NCI-H748 treated with DMSO at 0.1 percent for 48 hours (cell line): ENCODE measurements around the gene MORC3.
"Not testable (repeated sequence)": the region's sequence is repeated elsewhere in the genome, so short reads cannot be mapped to it uniquely, and the experiment has no call there.

Experiments used
- DNase-seq: peaks from one replicate; lab custom pipeline; 2025; lab: John Stamatoyannopoulos, UW

MORC3 gene

DNA sequence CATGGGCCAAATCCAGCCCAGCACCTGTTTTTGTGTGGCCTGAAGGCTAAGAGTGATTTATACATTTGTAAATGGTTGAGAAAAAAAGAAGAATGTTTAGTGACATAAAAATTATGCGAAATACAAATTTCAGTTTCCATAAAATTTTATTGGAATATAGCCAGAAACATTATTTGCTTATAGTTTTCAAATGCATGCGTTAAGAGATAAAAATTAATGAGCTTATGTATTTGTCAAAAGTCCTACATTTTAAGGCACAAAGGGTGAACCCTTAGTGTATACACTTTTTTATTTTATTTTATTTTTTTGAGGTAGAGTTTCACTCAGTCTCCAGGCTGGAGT, 2.1 kb downstream of the MORC3 start:
- no peak for DNase-seq

DNA sequence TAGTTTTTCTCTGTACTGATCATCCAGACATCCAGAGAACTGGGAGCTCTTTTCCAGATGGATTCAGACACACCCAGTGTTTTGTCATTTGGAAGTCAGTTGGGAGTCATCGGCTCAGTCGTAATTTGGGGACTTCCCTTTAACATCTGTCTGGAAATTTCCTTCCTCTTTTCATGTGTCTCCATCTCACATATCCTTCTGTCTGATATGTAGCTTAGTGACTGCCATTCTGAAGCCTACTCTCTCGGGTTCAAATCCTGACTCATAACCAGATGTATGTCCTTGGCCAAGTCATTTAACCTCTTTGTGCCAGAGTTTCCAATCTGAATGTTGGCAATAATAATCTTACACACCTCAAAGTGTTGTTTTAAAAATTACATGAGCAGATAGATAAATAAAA, 3.0 kb downstream of the MORC3 start:
- no peak for DNase-seq

DNA sequence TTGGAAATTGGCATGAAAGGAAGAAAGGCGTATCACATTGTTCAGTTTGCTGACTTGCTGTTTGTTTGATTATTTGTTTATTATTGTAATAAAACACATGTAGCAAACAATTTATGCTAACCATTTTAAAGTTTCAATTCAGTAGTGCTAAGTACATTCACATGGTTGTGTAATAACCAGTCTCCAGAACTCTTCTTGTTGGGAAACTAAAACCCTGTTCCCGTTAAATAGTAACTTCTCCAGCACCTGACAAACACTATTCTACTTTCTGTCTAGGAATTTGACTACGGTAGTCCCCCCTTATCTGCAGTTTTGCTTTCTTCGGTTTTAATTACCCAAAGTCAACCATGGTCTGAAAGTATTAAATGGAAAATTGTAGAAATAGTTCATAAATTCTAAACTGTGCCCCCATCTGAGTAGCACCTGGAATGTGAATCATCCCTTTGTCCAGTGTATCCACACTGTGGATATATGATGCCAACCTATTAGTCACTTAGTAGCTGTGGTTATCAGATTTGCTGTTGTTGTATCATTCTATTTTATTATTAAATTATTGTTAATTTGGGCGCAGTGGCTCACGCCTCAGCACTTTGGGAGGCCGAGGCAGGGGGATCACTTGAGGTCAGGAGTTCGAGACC, 5.5 kb downstream of the MORC3 start:
- no peak for DNase-seq

DNA sequence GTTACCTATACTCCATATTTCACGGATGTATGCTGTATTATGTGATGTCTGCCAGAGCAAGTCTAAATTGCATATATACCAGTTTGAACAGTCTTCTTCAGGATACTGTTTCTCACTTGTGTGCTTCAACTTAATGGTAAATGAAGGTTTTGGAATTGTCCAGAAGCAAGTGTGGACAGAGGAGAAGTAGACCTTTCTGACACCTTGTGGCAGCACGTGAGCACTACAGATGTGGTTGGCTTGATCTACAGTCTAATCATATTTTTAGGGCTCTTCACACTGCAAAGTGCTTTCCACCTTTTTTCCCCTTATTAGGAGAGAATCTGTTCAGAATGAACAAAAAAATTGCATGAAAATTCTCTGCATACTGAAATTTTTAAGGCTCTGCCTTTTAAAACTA, 10.9 kb downstream of the MORC3 start:
- DNase-seq = no peak

DNA sequence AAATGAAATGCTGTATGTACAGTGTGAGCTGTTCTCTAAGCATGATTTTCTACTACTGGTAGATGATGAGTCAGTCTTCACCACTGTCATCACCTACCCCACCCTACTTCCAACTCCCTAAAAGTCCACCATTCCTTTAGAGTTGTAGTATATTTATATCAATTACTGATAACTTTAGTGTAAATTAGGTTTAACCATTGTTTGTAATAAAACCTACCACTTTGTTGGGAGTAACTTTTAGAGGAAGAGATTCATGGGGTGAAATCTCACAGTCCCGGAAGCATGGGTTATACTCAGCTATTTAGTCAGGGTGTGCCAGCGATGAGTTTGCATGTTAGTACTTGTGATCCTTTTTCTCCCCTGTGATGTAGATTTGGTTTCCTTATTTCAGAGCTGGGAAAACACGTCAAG, 17.1 kb downstream of the MORC3 start:
- no peak for DNase-seq

DNA sequence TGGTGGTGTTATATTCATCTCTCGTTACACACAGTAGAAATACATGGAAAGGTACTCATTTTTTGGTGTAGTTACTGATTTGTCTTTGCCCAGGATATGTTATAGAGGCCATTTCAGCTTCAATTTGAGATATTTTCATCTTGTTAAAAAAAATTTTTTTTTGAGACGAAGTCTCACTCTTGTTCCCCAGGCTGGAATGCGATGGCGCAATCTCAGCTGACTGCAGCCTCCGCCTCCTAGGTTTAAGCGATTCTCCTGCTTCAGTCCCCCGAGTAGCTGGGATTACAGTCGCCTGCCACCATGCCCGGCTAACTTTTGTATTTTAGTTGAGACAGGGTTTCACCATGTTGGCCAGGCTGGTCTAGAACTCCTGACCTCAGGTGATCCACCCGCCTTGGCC, 19.0 kb downstream of the MORC3 start:
- DNase-seq = no peak

DNA sequence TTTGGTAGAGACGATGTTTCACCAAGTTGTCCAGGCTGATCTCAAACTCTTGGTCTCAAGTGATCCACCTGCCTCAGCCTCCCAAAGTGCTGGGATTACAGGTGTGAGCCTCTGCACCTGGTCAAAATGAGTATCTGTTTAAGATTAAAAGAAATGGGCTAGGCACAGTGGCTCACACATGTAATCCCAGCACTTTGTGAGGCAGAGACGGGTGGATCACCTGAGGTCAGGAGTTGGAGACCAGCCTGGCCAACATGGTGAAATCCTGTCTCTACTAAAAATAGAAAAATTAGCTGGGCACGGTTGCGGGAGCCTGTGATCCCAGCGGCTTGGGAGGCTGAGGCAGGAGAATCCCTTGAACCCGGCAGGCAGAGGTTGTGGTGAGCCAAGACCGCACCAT, 22.6 kb downstream of the MORC3 start:
- DNase-seq = not testable (repeated sequence)

DNA sequence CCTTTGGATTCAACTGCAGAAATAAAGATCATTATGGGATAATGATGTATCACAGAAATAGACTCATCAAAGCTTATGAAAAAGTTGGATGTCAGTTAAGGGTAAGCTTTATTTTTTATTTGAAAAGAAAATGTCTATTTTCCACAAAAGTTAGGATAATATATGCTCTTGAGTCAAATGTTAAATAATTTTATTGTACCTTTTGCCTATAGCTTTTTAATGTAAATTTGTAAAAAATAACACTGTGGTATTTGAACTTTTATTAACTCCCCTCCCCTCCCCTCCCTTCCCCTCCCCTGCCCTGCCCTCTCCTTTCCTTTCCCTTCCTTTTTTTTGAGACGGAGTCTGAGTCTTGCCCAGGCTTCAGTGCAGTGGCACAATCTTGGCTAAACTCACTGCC, 24.9 kb downstream of the MORC3 start:
- no peak for DNase-seq

DNA sequence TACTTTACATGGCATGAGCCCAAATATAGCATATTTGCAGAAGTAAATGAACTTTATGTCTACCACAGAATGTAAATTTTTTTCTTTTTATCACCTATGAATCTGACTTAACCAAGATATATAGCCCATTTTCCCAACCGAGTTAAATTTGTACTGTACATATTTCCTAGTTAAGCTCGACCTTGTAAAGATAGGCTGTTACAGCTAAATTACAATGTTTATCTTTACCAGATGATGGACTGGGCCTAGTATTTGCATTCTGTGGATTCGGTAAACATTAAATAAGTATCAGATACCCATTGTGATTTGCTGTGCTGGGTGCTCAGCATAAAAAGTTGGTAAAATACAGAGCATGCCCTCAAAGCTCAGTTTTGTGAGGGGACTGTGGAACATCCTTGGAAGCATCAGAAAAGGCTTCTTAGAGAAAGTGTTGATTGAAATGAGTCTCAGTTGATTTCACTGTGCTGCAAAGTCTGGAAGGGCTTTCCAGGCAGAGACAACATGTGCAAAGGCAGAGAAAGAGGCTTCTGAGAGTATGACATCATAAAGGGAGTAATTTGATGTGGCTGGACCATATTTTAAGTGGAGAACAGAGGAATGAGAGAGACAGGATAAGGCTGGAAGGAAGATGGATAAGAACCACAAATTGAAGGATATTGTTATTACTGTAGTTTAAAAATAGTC, 27.4 kb downstream of the MORC3 start:
- DNase-seq = no peak

DNA sequence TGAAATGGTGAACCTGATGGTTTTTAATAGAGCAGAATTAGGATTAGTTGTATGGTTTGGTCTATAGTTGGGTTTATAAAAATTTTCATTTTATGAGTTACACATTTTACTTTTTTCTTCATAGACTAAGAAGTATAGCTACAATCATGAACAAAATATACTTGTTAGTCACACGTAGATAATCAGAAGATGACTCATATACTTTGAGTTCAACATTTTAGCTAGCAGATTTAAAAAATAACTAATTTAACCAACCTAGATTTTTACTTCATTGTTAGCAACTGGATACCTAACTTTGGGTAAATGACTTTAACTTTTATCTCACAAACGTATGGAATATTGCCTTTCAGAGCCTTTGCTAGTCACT, 27.9 kb downstream of the MORC3 start:
- DNase-seq = no peak

DNA sequence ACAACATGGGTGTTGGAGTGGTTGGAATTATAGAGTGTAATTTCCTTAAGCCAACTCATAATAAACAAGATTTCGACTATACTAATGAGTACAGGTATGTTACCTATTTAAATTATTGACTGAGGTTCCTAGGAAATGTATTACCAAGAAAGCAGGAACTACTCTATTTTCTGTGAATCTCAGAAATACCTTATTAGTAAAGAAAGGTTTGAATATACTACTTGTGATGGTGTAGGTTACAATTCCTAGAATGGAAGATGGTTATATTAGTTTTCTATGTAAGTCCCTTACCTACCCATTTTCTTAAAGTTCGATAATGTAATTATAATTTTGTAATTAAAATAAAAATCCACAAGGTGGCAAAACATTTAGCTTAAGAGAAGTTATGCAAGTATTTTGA, 29.3 kb downstream of the MORC3 start:
- no peak for DNase-seq

DNA sequence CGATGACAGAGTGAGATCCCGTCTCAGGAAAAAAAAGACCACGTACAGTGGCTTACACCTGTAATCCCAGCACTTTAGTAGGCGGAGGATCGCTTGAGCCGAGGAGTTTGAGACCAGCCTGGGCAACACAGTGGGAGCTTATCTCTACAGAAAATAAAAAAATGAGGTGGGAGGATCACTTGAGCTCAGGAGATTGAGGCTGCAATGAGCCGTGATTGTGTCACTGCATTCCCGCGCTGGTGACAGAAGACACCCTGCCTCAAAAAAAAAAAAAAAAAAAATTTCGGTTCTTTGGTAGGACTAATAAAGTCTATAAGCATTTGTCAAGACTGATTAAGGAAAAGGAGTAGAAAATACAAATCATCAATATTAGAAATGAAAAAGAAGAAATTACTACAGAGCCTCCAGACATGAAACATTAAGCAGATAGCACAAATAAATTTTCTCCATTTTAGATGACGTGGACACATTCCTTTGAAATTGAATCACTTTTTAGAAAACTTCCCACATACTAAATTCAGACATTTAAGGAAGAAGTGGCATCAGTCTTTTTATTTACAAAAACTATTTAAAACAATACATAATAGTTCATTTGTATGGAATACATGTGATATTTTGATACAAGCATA, 30.4 kb downstream of the MORC3 start:
- no peak for DNase-seq

DNA sequence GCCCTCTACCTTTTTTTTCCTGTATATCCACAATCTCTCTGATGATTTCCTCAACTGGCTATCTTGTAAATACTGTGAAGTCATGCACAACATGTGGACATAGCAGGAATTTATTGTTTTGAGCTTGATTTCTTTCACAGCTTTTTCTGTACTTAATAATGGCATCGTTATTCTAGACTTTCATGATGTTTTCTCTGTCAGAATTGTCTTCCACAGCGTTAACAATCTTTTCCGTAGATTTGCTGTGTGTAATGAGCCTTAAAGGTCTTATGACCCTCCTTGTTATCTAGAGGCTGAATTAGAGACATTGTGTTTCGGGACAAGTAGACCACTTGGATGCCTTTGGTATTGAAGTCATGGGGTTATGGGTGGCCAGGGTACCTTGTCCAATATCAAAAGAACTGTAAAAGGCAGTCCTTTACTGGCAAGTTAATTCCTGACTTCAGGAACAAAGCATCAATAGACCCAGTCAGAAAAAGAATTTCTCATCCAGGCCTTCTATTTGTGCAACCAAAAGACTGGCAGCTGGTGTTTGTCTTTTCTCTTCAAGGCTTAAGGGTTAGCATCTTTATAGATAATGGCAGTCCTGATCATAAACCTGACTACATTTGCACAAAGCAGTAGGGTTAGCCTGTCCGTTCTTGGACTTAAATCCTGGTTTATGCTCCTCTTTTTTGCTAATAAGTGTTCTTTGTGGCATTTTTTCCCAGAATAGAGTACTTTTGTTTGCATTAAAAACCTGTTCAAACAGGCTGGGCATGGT, 35.1 kb downstream of the MORC3 start:
- DNase-seq = no peak

DNA sequence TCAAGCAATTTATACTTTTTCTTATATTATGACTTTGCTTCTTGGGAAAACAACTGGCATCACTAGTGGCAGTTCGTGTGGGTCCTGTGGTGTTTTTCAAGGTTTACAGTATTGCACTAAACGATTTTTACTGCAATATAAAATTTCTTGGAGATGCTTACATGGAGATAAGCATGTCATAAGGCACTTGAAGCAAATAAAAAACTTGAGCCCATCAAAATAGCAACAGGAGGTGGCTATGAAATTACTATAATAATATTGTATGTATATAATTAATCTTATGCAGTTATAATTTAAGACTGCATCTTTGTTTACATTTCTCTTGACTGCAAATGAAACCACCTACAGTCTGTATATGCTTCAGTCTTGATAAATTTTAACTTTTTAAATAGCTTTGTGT, 35.9 kb downstream of the MORC3 start:
- DNase-seq = no peak

DNA sequence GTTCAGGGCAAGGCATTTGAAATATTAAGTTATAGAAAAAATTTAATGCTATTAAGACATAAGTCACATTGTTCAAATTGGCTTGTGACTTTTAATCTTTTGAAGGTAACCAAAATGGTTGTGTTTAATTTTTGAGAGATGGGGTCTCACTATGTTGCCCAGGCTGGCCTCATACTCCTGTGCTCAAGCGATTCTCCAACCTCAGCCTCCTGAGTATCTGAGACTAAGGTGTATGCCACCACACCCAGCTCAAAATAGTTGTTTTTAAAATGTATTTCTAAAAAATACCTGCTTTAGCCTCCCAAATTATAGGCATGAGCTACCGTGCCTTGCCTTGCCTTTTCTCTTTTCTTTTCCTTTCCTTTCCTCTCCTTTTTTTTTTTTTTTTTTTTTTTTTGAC, 39.2 kb downstream of the MORC3 start:
- DNase-seq = no peak

DNA sequence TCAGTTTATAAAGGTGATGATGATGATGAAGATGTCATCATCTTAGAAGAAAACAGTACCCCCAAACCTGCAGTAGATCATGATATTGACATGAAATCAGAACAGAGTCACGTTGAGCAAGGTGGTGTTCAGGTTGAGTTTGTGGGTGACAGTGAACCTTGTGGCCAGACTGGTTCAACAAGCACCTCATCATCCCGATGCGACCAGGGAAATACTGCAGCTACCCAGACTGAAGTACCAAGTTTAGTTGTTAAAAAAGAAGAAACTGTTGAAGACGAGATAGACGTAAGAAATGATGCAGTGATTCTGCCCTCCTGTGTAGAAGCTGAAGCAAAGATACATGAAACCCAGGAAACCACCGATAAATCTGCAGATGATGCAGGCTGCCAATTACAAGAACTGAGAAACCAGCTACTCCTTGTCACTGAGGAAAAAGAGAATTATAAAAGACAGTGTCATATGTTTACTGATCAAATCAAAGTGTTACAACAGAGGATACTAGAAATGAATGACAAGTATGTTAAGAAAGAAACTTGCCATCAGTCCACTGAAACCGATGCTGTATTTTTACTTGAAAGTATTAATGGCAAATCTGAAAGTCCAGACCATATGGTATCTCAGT, 49.2 kb downstream of the MORC3 start:
- no peak for DNase-seq

DNA sequence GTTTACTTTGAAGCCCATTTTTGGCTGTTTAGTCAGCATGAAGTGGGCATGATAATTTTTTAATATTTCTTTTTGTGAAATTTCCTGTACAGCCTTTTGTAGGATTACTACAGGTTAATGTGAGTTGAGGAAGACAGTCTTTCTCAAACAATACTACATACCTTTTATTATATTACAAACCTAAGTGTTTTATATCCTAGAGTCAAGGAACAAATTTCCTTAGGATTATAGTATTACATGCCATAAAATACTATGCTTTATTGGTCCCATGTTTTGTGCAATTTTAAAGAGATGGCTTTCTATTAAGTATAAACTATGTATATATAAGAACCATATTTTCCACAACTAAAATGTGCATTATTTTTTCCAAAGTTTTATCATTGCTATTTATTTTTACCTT, 56.0 kb downstream of the MORC3 start:
- DNase-seq = no peak

DNA sequence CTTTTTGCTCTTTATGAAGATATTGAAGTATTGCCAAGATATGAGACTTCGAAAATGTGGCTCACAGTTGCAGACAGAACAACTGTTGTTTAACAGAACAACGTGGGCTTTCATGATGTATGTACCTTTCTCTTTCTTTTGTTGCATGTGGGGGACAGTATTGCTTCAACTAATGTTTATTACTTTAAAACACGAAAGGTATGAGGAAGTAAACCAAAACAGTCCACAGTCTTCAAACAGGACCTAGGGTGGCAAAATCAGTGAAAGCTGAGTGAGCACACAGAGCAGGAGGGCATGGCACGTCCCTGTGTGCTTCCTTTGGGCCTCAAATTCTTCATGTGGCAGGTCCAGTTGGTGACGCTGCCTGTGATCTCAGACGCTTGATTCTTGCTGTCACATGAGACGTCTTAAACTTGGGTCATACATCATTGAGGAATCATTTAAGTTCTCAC, 57.4 kb downstream of the MORC3 start:
- DNase-seq = no peak

DNA sequence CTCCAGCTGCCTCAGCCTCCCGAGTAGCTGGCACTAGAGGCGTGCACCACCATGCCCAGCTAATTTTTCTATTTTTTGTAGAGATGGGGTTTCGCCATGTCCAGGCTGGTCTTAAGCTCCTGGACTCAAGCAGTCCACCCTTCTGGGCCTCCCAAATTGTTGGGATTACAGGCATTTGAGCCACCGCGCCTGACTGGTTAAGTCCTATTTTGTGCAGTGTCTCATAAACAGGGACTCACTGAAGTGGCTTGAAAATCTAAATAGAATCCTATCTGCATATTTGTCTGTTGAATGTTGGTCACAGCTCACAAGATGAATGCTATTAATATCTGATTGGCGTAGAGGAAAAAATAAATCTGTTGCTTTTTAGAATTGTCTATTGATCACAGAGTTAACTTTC, 59.3 kb downstream of the MORC3 start:
- DNase-seq = no peak

DNA sequence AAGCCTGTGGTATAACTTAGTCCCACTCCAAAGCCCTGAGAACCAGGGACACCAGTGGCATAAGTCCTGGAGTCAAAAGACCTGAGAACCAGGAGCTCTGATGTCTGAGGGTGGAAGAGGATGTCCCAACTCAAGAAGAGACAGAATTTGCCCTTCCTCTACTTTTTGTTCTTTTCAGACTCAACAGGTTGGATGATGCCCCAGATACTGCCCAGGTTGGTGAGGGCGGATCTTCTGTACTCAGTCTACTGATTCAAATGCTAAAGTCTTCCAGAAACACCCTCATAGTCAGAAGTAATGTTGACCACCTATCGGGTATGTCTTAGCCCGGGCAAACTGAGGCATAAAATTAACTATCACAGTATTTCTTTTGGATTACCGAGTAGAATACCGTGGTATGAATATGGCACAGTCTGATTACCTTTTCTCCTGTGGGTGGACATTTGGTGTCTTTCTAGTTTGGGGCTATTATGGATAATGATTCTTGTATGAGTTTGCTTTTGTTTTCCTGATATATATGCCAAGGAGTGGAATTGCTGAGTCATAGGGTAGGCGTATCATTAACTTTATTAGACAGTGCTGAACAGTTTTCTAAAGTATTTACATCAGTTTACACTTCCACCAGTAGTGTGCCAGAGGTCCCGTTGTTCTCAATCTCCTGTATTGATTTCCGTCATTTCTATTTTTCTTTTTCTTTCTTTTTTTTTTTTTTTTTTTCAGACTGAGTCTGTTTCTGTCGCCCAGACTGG, 62.0 kb downstream of the MORC3 start:
- DNase-seq = no peak

DNA sequence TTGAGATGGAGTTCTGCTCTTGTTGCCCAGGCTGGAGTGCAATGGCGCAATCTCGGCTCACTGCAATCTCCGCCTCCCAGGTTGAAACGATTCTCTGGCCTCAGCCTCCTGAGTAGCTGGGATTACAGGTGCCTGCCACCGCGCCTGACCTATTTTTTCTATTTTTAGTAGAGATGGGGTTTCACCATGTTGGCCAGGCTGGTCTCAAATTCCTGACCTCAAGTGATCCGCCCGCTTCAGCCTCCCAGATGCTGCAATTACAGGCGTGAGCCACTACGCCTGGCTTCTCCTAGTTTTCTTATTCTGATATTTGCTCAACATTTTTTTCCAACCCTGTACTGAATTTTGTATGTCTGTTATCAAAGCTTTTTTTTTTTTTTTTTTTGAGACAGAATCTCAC, 62.7 kb downstream of the MORC3 start:
- not testable (repeated sequence) for DNase-seq

DNA sequence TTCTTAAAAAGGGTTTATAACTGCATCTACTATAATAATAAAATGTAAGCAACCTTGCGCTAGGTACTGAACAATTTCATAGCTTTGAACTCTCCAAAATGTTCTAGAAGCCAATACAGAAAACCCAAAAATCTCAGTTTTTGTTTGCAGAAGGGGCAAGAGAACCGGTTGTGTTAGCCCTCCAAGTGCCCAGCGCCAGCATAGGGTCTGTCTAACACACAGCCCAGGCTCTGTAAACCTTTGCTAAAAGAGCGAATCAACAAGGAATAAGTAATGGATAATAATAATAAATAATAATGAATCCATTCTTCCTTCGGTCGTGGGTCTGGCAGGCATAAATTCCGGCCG, 64.9 kb downstream of the MORC3 start:
- no peak for DNase-seq
